GM23248 (cell line): Measurements from ENCODE around the gene SHB. TPM values are rescaled to one million over a fixed set of nuclear protein-coding genes. Genes with fewer than 3 reads are reported as not detected.

Experiments
- DNase-seq: peaks from one replicate; pipeline ENCODE4 v3.0.0-alpha.2; 2015
- H2AFZ ChIP-seq: fragments of 200-600 bp; sonication (generic); 2 replicates; pipeline ENCODE4 v1.6.1; 2016; ENCODE audit warnings: antibody characterized with exemption
- H3F3A ChIP-seq: fragments of 200-600 bp; sonication (generic); 2 replicates; pipeline ENCODE4 v1.6.1; 2016; ENCODE audit warnings: mild to moderate bottlenecking, antibody characterized with exemption, mixed run types; ENCODE audit not compliant: insufficient read depth
- H3K27ac ChIP-seq: fragments of 200-600 bp; sonication (generic); 2 replicates; pipeline ENCODE4 v1.5.1; 2016; ENCODE audit warnings: mild to moderate bottlenecking
- H3K27me3 ChIP-seq: fragments of 200-600 bp; sonication (generic); replicated peaks from 2 replicates; pipeline ENCODE4 v1.6.1; 2016; ENCODE audit warnings: mild to moderate bottlenecking; ENCODE audit not compliant: insufficient read depth
- H3K36me3 ChIP-seq: fragments of 200-600 bp; sonication (generic); 2 replicates; pipeline ENCODE4 v1.6.1; 2016; ENCODE audit warnings: low read depth, mild to moderate bottlenecking
- H3K4me1 ChIP-seq: fragments of 200-600 bp; sonication (generic); 2 replicates; pipeline ENCODE4 v1.6.1; 2016; ENCODE audit warnings: mild to moderate bottlenecking; ENCODE audit not compliant: insufficient read depth
- H3K4me2 ChIP-seq: fragments of 200-600 bp; sonication (generic); one replicate; pipeline ENCODE4 v1.6.1; 2016; ENCODE audit warnings: mild to moderate bottlenecking; ENCODE audit not compliant: unreplicated experiment
- H3K4me3 ChIP-seq: fragments of 200-600 bp; sonication (generic); 2 replicates; pipeline ENCODE4 v1.5.1; 2016; ENCODE audit warnings: mild to moderate bottlenecking
- H3K79me2 ChIP-seq: fragments of 200-600 bp; sonication (generic); 2 replicates; pipeline ENCODE4 v1.6.1; 2016; ENCODE audit warnings: mild to moderate bottlenecking; ENCODE audit not compliant: insufficient read depth
- H3K9ac ChIP-seq: fragments of 200-600 bp; sonication (generic); 2 replicates; pipeline ENCODE4 v1.6.1; 2016; ENCODE audit warnings: mild to moderate bottlenecking
- H3K9me2 ChIP-seq: fragments of 200-600 bp; sonication (generic); 2 replicates; pipeline ENCODE4 v1.6.1; 2016; ENCODE audit warnings: mixed run types, mild to moderate bottlenecking, moderate library complexity; ENCODE audit not compliant: insufficient read depth
- H3K9me3 ChIP-seq: fragments of 200-600 bp; sonication (generic); one replicate; pipeline ENCODE4 v1.6.1; 2017; ENCODE audit warnings: low read depth
- H4K20me1 ChIP-seq: fragments of 200-600 bp; sonication (generic); 2 replicates; pipeline ENCODE4 v1.6.0; 2016; ENCODE audit not compliant: insufficient read depth
- EZH2 ChIP-seq: fragments of 200-600 bp; sonication (generic); IDR thresholded peaks from 2 replicates; pipeline ENCODE4 v1.6.1; 2018; ENCODE audit warnings: antibody characterized with exemption, mild to moderate bottlenecking; ENCODE audit not compliant: insufficient read depth, poor library complexity, severe bottlenecking
- EZH2phosphoT487 ChIP-seq: fragments of 200-600 bp; sonication (generic); IDR thresholded peaks from 2 replicates; pipeline ENCODE4 v1.6.1; 2018; ENCODE audit warnings: antibody characterized with exemption, moderate library complexity, mild to moderate bottlenecking, low read depth; ENCODE audit not compliant: insufficient read depth
- WGBS, 2 experiments: methylation state at CpG; one replicate each; pipeline ENCODE4 v1.1.6; 2015 to 2017; ENCODE audit warnings: low lambda C conversion rate in 2 of 2, low coverage in 1 of 2; ENCODE audit errors: missing lambda C conversion rate in 2 of 2; 5-methylcytosine and 5-hydroxymethylcytosine counted together
- in situ Hi-C: fragments of 300-500 bp; cut with MboI; formaldehyde crosslinking; loops from 2 replicates; pipeline ENCODE4 v1.15.0; 2020
- polyA plus RNA-seq: library from polyadenylated mRNA; unstranded; fragments of >200 nt; fragmentation: Nextera tagmentation; extraction: Ambion mirVana; gene quantifications from 2 replicates; pipeline ENCODE4 v1.2.1, GENCODE V29; 2016
- total RNA-seq: library from RNA; depleted of rRNA; stranded (reverse); fragments of >200 nt; shearing (Covaris generic); gene quantifications from 2 replicates; pipeline ENCODE4 v1.2.3, GENCODE V29; 2014

The SHB gene
- total and polyA plus RNA-seq, 2 experiments from 2014 or later, result 3.9 to 11.1 TPM

- Histone ChIP-seq H3K27me3 (no peaks in the 10 kb centered on the region), H3F3A (no peaks in the 10 kb centered on the region), H3K27ac (no peak overlapping the region), H3K9me2 (no peaks in the 10 kb centered on the region), H3K9ac (no peak overlapping the region), H3K79me2 (peaks cover 8% of the 10 kb centered on the region; the same call in 1 of the 2 replicates), H3K4me1 (peaks cover 7% of the 10 kb centered on the region), H3K9me3 (no peaks in the 10 kb centered on the region), H3K4me3 (no peak overlapping the region), H3K4me2 (no peak overlapping the region), H4K20me1 (no peaks in the 10 kb centered on the region), H3K36me3 (no peaks in the 10 kb centered on the region), H2AFZ (no peak overlapping the region)
- WGBS, 2 experiments, result 81 to 90% methylated on average over 13 of the region's 13 CpGs
- TF ChIP-seq EZH2phosphoT487 (no peak), EZH2 (no peak)
- DNase-seq, result no peak
- in situ Hi-C loops, result loop anchor here (10.0 kb wide), 1 partner anchor 152 kb away; no protein-coding TSS in a partner anchor
These were observed 146.5 kb downstream of the SHB start for GRCh38 chr9:37922363-37923117.

- in situ Hi-C loops, result loop anchor here (10.0 kb wide), 1 partner anchor 153 kb away; no protein-coding TSS in a partner anchor
- Histone ChIP-seq H3K4me2 (no peak overlapping the region), H3K9ac (no peak overlapping the region), H2AFZ (no peak overlapping the region), H3F3A (no peaks in the 10 kb centered on the region), H3K4me1 (peaks cover 7% of the 10 kb centered on the region), H3K36me3 (no peaks in the 10 kb centered on the region), H3K79me2 (0 out of 2 replicates have a peak, but pooled peaks cover 1% of the 10 kb centered on the region), H3K4me3 (no peak overlapping the region), H3K9me3 (no peaks in the 10 kb centered on the region), H3K9me2 (no peaks in the 10 kb centered on the region), H3K27me3 (no peaks in the 10 kb centered on the region), H3K27ac (no peak overlapping the region), H4K20me1 (no peaks in the 10 kb centered on the region)
- DNase-seq, result no peak
- TF ChIP-seq EZH2 (no peak), EZH2phosphoT487 (no peak)
- WGBS, 2 experiments, result 89 to 90% methylated on average over 15 of the region's 15 CpGs
These were observed 147.3 kb downstream of the SHB start for GRCh38 chr9:37921546-37922300.

- in situ Hi-C loops, result loop anchor here (10.0 kb wide), 1 partner anchor 154 kb away; no protein-coding TSS in a partner anchor
- H3F3A ChIP-seq, result no peaks in the 10 kb centered on the region
- WGBS, 2 experiments, result 88 to 90% methylated on average over 7 of the region's 7 CpGs
- TF ChIP-seq EZH2phosphoT487 (no peak), EZH2 (no peak)
- H3K9ac ChIP-seq, result no peak overlapping the region
- no peaks in the 10 kb centered on the region for H3K79me2 ChIP-seq
- no peaks in the 10 kb centered on the region for H3K9me2 ChIP-seq
- no peaks in the 10 kb centered on the region for H3K27me3 ChIP-seq
- peaks cover 4% of the 10 kb centered on the region for H3K4me1 ChIP-seq
- no peak overlapping the region for H3K4me3 ChIP-seq
- no peak overlapping the region for H2AFZ ChIP-seq
- no peaks in the 10 kb centered on the region for H4K20me1 ChIP-seq
- DNase-seq, result no peak
- H3K4me2 ChIP-seq, result no peak overlapping the region
- no peaks in the 10 kb centered on the region for H3K36me3 ChIP-seq
- no peaks in the 10 kb centered on the region for H3K9me3 ChIP-seq
- no peak overlapping the region for H3K27ac ChIP-seq
These were observed 147.9 kb downstream of the SHB start for GRCh38 chr9:37921168-37921510.

- Histone ChIP-seq H3K9ac (no peak overlapping the region), H3K27me3 (no peaks in the 10 kb centered on the region), H3K36me3 (no peaks in the 10 kb centered on the region), H3K4me3 (no peak overlapping the region), H3K27ac (no peak overlapping the region), H4K20me1 (no peaks in the 10 kb centered on the region), H3K9me3 (no peaks in the 10 kb centered on the region), H2AFZ (no peak overlapping the region), H3K4me1 (no peaks in the 10 kb centered on the region), H3K9me2 (no peaks in the 10 kb centered on the region), H3K79me2 (no peaks in the 10 kb centered on the region), H3K4me2 (no peak overlapping the region), H3F3A (no peaks in the 10 kb centered on the region)
- in situ Hi-C loops, result loop anchor here (10.0 kb wide), 1 partner anchor 154 kb away; no protein-coding TSS in a partner anchor
- 97 to 99% methylated on average over 5 of the region's 5 CpGs for WGBS, 2 experiments
- no peak for DNase-seq
- no peak for TF ChIP-seq EZH2
- no peak for TF ChIP-seq EZH2phosphoT487
These were observed 148.4 kb downstream of the SHB start for GRCh38 chr9:37920471-37921167.
